ENCODE data around the gene OR51E1. TPM values are rescaled to one million over a fixed set of nuclear protein-coding genes. Genes with fewer than 3 reads are reported as not detected.
A peak's percentile ranks its signal among the peaks of the same experiment; 100 is the strongest.

Gene OR51E1
- total RNA-seq = 0.41 TPM

- DNase-seq (ENCODE audit: low spot score in 2 of 2) = no peak
- no peak for FAIRE-seq
These were observed at the start of gene OR51E1 for GRCh38 chr11:4643682-4644081. Gene OR51E1, plus strand, starts transcription at chr11:4643982. Its CDS starts 8,545 bp downstream, at chr11:4652527.

- DNase-seq (ENCODE audit: low spot score in 2 of 2) = no peak
- no peak for FAIRE-seq
These were observed 38.7 kb upstream of the OR51E1 start for GRCh38 chr11:4605057-4605456.

- FAIRE-seq = no peak
These were observed 37.4 kb upstream of the OR51E1 start for GRCh38 chr11:4606231-4607015.

GRCh38 chr11:4607096-4607495 is 36.7 kb upstream of the OR51E1 start:
- no peak for DNase-seq (ENCODE audit: low spot score in 2 of 2)
- no peak for FAIRE-seq

More at GRCh38 chr11:4606231-4607015, 37.4 kb upstream of the OR51E1 start:
- DNase-seq (ENCODE audit: low spot score in 2 of 2) = no peak

GRCh38 chr11:4607781-4608666 is 35.8 kb upstream of the OR51E1 start, which contains the start of gene TRIM68:
Gene TRIM68, minus strand, starts transcription at chr11:4608231. Its CDS starts 2,727 bp downstream, at chr11:4605504.
- FAIRE-seq (peak; percentile 88), DNase-seq (ENCODE audit: low spot score in 2 of 2) (peak; percentile 79 to 90)

- FAIRE-seq (no peak), DNase-seq (ENCODE audit: low spot score in 2 of 2) (no peak)
These were observed 33.4 kb upstream of the OR51E1 start for GRCh38 chr11:4610258-4610935.

- no peak for FAIRE-seq
These were observed 31.8 kb upstream of the OR51E1 start for GRCh38 chr11:4611986-4612385.

GRCh38 chr11:4615856-4616444 is 27.8 kb upstream of the OR51E1 start:
- no peak for FAIRE-seq
- no peak for DNase-seq (ENCODE audit: low spot score in 2 of 2)

More at GRCh38 chr11:4611986-4612385, 31.8 kb upstream of the OR51E1 start:
- DNase-seq (ENCODE audit: low spot score in 2 of 2) = no peak

- FAIRE-seq (no peak), DNase-seq (ENCODE audit: low spot score in 2 of 2) (no peak)
These were observed 24.3 kb upstream of the OR51E1 start for GRCh38 chr11:4619514-4619913.

- DNase-seq (ENCODE audit: low spot score in 2 of 2) (no peak), FAIRE-seq (no peak)
These were observed 17.3 kb upstream of the OR51E1 start for GRCh38 chr11:4626207-4627099.

- no peak for FAIRE-seq
- no peak for DNase-seq (ENCODE audit: low spot score in 2 of 2)
These were observed 7.6 kb upstream of the OR51E1 start for GRCh38 chr11:4636136-4636535.

GRCh38 chr11:4636962-4637661 is 6.7 kb upstream of the OR51E1 start, which contains the start of gene OR51D1:
Gene OR51D1, plus strand, starts transcription at chr11:4637477. Its CDS starts 2,314 bp downstream, at chr11:4639791.
- FAIRE-seq = no peak
- DNase-seq (ENCODE audit: low spot score in 2 of 2) = peak in 1 of 2 donors; percentile 52

- no peak for DNase-seq (ENCODE audit: low spot score in 2 of 2)
- no peak for FAIRE-seq
These were observed 6.1 kb upstream of the OR51E1 start for GRCh38 chr11:4637662-4638047.

GRCh38 chr11:4639931-4640330 is 3.9 kb upstream of the OR51E1 start:
- DNase-seq (ENCODE audit: low spot score in 2 of 2) (no peak), FAIRE-seq (no peak)

GRCh38 chr11:4641501-4641900 is 2.3 kb upstream of the OR51E1 start:
- no peak for FAIRE-seq

GRCh38 chr11:4642043-4642442 is 1.7 kb upstream of the OR51E1 start:
- DNase-seq (ENCODE audit: low spot score in 2 of 2) (no peak), FAIRE-seq (no peak)

More at GRCh38 chr11:4641501-4641900, 2.3 kb upstream of the OR51E1 start:
- DNase-seq (ENCODE audit: low spot score in 2 of 2) = no peak

- FAIRE-seq = no peak
- no peak for DNase-seq (ENCODE audit: low spot score in 2 of 2)
These were observed 706 bp upstream of the OR51E1 start for GRCh38 chr11:4643076-4643475.

- DNase-seq (ENCODE audit: low spot score in 2 of 2) = no peak
- no peak for FAIRE-seq
These were observed 451 bp downstream of the OR51E1 start for GRCh38 chr11:4644233-4644632.

- no peak for DNase-seq (ENCODE audit: low spot score in 2 of 2)
- FAIRE-seq = no peak
These were observed 2.2 kb downstream of the OR51E1 start for GRCh38 chr11:4645974-4646373.

Measured in frontal cortex (tissue), 4 donors.